ENCODE measurements around the gene HSBP1L1.
A peak's percentile ranks its signal among the peaks of the same experiment; 100 is the strongest.

HSBP1L1 gene

DNA sequence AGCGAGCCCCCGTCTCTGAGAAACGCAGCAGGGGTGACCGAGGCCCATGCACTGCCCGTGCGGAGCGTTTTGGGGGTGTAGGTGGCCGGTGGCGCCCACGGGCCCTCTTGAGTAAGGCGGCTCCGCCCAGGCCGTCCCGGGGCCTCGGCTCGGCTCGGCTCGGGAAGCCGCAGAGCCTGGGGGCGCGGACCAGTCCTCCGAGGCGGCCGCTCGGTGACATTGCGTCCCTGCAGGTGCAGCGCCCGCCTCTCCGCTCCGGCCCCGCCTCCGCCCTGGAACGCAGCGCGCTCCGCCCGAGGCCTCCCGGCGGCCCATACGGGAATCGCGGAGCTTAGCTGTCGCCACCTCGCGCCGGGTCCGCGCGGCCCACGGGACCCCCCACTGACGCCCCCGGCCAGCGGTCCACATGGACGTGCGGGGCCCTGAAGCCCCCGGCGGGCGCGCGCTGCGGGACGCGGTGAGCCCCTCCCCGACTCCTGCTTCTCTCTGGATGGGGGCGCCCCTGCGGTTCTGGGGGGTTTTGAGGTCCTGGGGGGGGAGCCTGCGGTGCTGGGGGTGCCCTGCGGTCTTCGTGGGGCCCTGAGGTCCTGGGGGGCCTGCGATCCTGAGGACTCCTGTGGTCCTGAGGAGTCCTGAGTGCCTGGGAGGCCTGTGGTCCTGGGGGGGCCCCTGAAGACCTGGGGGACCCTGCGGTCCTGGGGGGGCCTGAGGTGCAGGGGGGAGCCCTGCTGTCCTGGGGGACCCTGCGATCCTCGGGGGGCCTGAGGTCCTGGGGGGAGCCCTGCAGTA, at the start of gene HSBP1L1:
Gene HSBP1L1 (plus strand): TSS at position 314 of the 789 bp plus-strand sequence. CDS start 93 bp downstream, at position 407.
- DNase-seq (ENCODE audit: low read depth in 2 of 2, low spot score in 1 of 2) = peak in 1 of 2 donors; percentile 28

DNA sequence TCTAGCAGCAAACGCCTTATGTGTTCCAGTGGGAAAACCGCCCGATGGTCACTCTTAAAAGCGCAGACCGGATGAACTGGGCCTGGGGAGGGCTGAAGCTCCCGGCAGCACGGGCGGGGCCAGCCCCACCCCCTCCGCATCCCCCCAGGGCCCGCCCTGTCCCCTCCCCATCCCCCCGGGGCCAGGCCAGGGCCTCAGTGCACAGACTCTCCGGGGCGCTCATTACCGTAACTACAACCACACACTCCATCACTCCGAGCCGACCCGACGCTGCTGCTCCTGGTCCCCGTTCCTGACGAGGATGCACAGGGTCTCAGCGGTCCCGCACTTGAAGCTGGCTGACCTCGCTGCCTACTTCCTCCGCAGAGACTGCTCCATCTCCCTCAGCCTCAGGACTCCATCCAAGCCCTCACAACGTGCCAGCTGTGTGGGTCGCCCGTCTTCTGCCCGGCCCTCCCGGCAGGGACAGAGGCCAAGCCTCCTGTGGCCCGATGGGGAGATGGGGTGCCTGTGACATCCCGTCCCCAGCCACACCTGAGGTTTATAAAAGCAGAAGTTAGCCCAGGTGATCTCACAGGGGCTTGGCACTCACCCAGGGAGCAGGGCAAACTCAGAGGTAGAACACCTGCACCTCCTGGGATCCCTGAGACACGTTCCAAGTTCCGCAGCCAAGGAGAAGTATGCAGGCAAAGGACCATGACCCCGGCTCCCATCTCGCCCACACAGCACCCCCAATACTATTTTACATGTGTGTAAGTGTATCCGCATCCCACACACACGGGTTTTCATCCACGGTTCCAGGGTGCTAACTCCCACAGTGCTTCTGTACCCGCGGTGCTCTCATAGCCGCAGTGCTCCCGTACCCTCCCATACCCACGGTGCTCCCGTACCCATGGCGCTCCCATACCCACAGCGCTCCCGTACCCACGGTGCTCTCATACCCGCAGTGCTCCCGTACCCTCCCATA, 49.0 kb upstream of the HSBP1L1 start:
- DNase-seq (ENCODE audit: low read depth in 2 of 2, low spot score in 1 of 2) = no peak

DNA sequence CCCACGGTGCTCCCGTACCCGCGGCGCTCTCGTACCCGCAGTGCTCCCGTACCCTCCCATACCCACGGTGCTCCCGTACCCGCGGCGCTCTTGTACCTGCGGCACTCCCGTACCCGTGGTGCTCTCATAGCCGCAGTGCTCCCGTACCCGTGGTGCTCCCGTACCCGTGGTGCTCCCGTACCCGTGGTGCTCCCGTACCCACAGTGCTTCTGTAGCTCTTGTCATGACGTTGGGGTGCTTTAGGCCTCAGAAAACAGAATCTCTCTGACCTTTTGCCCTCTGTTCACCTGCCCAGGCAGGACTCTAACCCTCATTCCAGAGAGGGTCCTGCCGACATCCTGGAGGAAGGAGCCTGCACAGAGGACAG, 48.3 kb upstream of the HSBP1L1 start:
- no peak for DNase-seq (ENCODE audit: low read depth in 2 of 2, low spot score in 1 of 2)

DNA sequence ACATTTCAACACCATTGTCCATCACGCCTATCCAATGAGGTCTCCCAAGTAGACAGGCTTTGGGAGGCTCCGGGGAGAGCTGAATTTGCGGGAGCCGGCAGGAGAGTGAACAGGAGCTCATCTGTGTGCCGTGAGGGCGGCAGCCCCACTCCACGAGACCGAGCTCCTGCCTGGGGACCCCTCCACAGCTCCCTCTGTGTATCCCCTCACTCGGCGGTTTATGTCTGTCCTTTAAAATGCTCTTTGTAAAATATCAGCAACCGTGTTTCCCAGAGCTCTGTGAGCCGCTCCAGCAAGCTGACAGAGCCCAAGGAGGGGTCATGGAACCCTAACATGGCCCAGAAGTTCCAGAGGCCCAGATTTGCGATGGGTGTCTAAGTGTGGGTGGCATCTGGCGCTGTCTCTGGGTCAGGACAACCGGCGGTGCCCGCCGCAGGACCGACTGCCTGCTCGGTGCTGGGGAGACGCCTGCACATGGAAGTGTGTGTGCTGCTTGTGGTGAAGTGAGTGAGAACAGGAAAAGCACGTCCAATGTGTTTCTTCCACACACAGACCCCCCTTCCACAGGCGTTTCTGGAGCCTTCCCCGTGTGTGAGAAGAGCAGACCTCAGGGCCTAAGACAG, 47.8 kb upstream of the HSBP1L1 start:
- no peak for DNase-seq (ENCODE audit: low read depth in 2 of 2, low spot score in 1 of 2)

DNA sequence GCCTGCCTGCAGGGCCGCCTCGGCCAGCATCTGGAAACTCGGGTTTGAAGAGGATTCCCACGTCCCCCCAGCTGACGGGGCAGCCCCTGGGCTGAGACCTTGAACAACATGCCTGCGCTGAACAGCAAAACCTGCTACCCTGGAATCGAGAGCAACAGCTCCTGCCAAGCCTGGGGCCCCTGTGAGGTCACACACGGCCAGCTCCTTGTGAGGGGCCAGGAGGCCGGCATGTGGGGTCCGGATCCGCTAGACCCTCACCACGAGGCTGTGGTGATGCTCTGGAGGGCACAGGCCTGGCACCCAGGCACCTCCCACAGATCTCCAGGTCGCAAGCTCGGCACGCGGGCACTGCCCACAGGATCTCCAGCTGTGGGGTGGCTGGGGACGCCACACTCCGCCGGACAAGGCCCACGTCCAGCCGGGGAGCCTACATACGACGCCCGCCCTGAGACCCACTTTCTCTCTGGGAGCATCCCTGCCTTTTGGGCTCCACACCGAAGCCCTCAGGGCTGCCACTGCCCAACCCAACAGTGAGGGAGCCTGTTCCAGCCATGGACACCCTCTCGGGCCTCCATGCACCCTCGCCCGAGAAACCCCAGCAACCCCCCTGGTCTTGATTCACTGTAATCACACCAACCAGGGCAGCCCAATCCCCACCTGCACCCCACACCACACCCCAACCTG, 47.1 kb upstream of the HSBP1L1 start:
- DNase-seq (ENCODE audit: low read depth in 2 of 2, low spot score in 1 of 2) = no peak

DNA sequence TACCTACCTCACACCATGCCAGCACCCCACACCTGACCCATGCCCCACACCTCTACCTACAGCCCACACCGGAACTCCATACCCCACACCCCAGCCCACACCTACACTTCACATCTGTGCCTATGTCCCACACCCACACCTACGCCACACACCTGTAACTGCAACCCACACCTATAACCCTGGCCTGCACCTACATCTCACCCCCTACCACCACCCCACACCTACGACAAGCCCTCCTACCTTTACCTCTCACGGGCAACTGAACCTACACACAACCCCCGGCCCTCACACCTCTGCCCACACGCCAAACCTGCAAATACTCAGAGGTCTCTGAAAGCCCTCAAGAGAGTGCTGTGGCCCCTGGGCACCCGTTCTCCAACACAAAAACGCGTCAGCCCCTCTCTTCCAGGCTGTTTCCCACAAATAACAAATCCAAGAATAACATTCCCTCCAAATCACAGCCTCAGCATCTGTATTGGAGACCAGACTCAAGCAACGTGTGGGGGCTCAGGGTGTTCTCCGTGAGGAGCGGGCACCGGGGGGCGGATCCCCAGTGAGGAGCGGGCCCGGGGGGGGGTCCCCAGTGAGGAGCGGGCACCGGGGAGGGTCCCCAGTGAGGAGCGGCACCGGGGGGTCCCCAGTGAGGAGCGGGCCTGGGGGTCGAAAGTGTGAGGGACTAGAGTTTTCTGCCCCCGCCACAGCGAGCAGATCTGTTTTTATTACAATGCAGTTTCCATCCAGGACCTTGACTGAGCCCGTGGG, 46.4 kb upstream of the HSBP1L1 start:
- no peak for DNase-seq (ENCODE audit: low read depth in 2 of 2, low spot score in 1 of 2)

DNA sequence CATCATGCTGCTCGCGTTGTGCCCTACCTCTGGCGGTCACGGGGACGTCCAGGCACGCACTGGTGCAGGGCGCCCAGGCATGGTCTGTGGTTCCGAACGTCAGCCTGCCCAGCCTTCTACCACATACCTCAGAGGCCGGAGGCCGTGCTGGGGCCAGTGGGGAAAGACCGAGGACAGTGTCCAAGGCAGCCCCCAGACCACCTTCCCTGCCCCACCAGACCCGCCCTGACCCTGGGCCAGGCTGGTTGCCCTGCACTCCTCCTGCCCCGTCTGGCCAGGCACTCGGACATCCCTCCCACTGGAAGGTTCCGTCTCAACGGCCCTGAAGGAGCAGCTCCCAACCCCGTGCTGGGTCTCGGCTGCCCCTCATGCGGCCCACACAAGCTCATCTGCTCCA, 45.8 kb upstream of the HSBP1L1 start:
- no peak for DNase-seq (ENCODE audit: low read depth in 2 of 2, low spot score in 1 of 2)

DNA sequence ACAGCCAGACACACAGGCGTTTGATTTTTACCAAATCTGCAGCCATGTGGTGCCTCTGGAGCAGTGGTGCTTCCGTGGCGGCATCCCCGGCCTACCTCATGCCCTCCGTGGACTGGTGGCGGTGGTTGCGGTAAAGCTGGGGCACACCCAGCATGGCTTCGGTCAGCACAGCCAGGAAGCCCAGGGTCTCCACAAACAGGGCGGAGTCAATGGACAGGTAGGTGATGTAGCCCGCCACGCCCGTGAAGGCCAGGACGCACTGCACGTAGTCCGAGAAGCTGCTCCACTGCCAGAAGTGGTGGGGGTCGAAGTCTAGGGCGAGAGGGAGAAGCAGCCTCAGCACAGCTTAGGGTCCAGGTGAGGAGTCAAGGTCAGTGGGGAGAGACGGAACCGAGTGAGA, 45.4 kb upstream of the HSBP1L1 start:
- no peak for DNase-seq (ENCODE audit: low read depth in 2 of 2, low spot score in 1 of 2)

DNA sequence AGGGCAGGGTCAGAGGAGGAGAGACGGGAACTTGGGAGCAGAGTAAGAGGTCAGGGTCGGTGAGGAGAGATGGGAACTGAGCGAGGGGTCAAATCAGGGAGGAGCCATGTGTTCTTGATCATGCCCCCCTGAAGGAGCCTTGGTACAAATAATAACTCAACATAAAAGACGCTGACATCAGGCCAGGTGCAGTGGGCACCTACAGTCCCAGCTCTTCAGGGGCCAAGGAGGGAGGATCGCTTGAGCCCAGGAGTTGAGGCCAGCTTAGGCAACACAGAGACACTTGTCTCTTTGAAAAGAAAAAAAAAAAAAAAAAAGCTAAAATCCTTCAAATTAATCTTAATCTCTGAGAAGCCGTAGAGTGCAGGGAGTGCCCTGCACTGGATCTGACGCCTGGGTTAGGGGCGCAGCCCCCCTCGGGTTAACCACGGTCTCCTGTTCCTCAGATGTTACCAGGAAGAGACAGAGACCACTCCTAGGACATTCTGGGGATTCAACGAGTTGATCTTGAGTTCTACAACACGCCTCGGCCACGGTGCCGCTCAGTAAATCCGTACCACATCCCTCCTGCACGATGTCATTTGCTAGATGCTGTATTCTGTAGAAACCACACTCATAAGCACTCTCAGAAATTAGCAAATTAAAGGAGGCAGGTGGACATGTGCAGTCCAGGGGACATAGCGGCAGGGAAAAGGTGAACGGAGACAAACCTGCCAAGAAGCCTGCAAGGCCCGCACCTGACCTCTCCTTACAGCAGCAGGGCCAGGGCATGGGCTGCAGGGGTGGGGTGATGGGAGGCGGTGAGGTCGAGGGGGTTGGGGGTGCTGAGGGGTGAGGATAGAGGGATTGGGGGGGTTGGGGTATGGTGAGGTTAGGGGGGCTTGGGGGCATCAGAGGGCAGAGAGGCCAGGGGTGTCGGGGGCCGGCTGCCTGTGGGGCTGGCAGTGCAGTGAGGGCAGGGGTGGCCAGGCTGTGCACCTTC, 42.2 kb upstream of the HSBP1L1 start:
- no peak for DNase-seq (ENCODE audit: low read depth in 2 of 2, low spot score in 1 of 2)

DNA sequence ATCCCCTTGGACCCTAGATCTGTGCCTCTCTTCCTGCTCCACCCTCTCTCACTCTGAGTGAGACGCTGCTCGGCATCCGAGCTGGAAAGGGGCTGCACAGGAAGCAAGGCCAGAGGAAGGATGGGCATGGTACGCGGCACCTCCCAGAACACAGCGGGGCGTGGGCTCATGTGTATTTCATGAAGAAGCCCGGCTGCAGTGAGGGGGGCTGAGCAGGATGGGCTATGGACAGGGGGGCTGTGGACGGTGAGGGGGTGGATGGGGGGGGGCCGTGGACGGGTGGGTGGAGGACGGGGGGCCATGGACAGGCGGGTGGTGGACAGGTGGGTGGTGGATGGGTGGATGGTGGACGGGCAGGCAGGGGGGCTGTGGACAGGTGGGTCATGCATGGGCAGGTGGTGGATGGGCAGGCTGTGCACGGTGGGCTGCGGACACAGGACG, 41.5 kb upstream of the HSBP1L1 start:
- DNase-seq (ENCODE audit: low read depth in 2 of 2, low spot score in 1 of 2) = no peak

DNA sequence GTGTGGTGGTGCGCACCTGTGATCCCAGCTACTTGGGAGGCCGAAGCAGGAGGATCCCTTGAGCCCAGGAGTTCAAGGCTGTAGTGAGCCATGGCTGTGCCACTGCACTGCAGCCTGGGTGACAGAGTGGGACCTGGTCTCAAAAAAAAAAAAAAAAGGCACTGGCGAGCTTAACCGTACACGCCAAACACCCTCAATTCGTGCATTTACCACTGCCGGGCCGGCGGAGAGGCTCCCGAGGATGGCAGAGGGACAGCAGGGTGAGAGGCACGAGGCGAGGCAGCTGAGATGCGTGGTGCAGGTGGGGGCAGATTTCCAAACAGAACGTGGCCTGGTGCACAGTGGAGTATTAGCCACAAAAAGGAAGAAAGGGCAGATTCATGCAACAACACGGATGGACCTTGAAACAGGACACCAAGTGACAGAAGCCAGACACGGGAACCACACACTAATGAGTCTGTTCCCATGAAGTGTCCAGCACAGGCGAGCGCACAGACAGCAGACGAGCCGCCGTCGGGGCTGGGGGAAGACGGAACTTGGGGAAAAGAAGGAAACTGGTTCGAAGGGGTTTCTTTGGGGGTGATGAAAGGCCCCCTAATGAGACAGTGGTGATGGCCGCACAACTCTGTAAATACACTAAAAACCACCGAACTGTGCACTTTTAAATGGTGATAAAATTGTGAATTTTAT, 40.4 kb upstream of the HSBP1L1 start:
- DNase-seq (ENCODE audit: low read depth in 2 of 2, low spot score in 1 of 2) = no peak

DNA sequence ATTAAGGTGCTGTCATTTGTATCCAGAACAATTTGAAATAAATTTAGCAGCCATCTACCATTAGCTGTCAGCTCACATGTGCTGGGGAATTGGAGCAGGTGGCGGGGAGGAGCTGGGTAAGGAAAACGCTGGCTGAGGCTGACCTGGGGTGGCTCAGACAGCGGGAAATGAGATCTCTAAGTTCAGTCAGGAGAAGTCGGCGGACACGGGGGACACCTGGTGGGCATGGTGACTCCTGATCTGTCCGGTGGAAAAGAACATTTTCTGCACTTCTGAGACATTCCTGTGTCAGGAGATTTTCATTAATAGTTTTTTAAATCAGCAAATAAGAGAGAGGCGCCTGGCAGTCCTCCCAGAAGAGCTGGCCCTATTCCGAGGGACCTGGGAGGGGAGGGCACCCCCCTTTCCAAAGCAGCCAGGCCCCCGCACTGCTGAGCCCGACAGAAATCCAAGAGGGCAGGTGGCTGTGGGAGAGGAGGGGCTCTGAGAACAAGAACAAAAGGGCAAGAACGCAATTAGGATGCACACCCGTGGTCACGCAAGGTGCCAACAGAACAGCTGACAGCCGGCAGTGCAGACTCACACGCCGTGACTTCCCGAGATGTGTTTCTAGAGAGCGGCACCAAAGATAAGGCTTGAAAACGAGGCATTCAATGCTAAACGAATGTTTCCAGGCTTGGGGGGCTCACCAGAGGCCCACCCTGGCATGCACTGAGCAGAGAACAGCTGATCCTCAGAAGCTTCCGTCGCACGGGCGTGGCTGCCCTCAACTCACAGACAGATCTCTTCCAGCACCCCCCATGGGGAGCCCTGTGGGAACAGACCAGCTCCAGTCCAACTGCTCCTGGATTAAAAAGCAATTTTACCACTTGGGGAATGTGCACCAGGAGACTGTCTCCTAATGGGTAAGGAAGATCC, 39.4 kb upstream of the HSBP1L1 start:
- no peak for DNase-seq (ENCODE audit: low read depth in 2 of 2, low spot score in 1 of 2)

DNA sequence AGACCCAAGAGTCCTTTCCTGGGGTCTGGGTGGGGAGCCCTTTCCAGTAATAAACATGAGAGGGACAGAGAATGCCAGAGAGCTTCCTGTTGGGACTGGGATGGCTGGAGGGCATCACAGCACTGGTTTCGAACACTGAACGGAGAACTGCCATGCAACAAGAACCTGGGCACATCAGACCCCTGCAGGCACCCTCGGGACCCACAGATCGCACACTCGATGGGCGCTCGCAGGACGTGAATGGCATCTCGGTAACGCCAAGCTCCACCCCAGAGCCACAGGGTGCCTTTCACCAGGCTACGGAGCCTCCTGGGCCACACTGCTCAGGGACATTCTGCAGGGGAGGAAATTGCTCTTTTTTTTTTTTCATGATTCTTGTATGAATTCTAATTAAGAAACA, 38.1 kb upstream of the HSBP1L1 start:
- DNase-seq (ENCODE audit: low read depth in 2 of 2, low spot score in 1 of 2) = no peak

DNA sequence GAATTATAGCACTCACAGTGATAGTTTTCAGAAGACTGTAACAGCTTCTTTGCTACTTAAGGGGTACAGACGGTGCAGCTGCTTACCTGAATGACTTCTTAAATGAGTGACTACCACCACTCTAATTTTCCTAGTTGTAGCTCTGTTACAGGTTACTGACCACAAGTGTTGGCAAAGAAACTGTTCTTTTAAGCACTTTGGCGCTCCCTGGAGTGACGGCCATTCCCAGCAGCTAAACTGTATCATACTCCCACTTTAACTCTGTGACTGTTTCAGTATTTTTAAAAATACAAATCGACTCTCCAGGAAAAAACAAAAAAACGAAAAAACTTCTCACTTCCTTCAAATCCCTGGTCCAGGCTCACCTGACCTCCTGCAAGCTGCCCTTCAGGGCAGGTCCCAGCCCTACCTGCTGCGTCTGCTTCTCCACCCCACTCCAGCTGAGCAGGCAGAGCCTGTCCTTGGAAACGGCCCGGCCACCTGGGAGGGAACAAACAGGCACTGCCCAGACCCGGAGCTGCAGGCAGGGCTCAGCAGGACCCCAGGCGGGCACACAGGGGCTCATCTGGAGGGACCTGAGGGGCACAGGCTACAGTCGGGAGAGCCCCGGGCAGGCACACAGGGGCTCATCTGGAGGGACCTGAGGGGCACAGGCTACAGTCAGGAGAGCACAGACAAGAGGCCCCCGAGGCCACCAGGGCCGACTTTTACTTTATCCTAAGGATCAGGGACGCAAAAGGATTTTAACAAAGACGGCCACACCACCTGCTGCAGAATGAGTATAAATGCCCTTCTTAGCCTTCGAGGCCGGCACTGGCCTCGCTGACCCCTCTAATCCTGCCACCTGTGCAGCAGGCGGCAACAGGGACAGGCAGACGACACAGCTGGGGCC, 37.5 kb upstream of the HSBP1L1 start:
- DNase-seq (ENCODE audit: low read depth in 2 of 2, low spot score in 1 of 2) = no peak

DNA sequence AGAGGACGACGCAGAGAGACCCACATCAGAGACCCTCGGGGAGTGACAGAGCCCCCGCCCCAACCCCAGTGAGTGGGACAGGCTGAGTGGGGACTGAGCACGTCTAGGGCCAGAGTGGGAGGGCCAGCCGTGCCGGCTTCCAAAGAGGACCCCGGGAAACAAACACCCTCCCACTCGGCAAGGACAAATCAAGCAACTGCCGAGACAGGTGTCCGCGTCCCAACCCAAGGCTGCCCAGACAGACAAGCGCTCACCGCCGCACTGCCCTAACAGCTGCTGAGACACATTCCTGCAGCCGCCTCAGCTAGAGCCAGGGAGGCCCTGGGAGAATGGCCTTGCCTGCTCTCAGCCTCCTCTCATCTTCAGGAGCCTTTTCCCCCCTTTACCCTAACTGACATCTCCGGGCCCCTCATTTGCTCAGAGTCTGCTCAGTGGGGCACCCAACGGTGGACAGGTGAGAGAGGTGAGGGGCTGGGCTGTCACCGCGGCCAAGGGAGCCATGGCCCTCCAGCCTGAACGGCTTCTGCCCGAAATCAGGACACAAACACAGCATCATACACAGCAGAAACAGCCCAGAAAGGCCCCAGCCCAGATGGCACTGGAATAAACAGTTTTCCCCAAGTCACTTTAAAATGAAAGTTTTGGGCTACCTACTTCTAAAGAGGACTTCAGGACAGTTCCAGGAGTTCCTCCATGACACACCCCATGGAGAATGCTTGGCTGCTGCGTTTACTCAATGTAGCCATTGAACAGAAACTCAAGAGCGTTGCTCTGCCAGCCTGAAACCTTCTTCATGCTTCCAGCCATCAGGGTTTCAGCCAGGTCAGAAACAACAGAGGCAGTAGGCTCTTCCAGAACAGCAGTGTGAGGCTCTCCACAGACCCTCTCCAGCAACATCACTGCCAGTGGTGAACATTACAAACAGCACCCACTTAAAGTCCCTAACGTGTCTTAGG, 36.6 kb upstream of the HSBP1L1 start:
- no peak for DNase-seq (ENCODE audit: low read depth in 2 of 2, low spot score in 1 of 2)
